ENCODE data around the gene ENPP1.
"Not testable (repeated sequence)": the region's sequence is repeated elsewhere in the genome, so short reads cannot be mapped to it uniquely, and the experiment has no call there.

GRCh38 chr6:131908787-131909186 lies 101.0 kb downstream of the ENPP1 start:
- not testable (repeated sequence) for TF ChIP-seq POLR2A (IDR thresholded peaks at IDR 0.05)
- TF ChIP-seq, protein P1, sequence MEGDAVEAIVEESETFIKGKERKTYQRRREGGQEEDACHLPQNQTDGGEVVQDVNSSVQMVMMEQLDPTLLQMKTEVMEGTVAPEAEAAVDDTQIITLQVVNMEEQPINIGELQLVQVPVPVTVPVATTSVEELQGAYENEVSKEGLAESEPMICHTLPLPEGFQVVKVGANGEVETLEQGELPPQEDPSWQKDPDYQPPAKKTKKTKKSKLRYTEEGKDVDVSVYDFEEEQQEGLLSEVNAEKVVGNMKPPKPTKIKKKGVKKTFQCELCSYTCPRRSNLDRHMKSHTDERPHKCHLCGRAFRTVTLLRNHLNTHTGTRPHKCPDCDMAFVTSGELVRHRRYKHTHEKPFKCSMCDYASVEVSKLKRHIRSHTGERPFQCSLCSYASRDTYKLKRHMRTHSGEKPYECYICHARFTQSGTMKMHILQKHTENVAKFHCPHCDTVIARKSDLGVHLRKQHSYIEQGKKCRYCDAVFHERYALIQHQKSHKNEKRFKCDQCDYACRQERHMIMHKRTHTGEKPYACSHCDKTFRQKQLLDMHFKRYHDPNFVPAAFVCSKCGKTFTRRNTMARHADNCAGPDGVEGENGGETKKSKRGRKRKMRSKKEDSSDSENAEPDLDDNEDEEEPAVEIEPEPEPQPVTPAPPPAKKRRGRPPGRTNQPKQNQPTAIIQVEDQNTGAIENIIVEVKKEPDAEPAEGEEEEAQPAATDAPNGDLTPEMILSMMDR (IDR thresholded peaks at IDR 0.05), result not testable (repeated sequence)

Measured in uterus (tissue), 2 donors.